HEK293 (cell line): Measurements from ENCODE around the gene KIFBP.

Experiments used
- BCL11A ChIP-seq: fragments of 450-650 bp; formaldehyde crosslinking; IDR thresholded peaks from 2 replicates; pipeline ENCODE4 v1.5.1; 2016; ENCODE audit warnings: low read depth, missing biosample characterization, missing genetic modification characterization
- REST ChIP-seq: fragments of 450-650 bp; formaldehyde crosslinking; IDR thresholded peaks from 2 replicates; pipeline ENCODE4 v1.5.1; 2016; ENCODE audit warnings: missing biosample characterization, missing genetic modification characterization
- YY1 ChIP-seq: fragments of 450-650 bp; formaldehyde crosslinking; IDR thresholded peaks from 2 replicates; pipeline ENCODE4 v1.5.1; 2018; ENCODE audit warnings: missing biosample characterization, missing genetic modification characterization
- ZEB2 ChIP-seq: fragments of 450-650 bp; formaldehyde crosslinking; IDR thresholded peaks from 2 replicates; pipeline ENCODE4 v1.5.1; 2016; ENCODE audit warnings: missing biosample characterization, missing genetic modification characterization
- ZFP41 ChIP-seq: fragments of 450-650 bp; formaldehyde crosslinking; IDR thresholded peaks from 2 replicates; pipeline ENCODE4 v1.5.1; 2016; ENCODE audit warnings: missing biosample characterization, missing genetic modification characterization, borderline replicate concordance
- ZNF239 ChIP-seq: fragments of 450-650 bp; formaldehyde crosslinking; IDR thresholded peaks from 2 replicates; pipeline ENCODE4 v1.5.1; 2016; ENCODE audit warnings: missing biosample characterization, missing genetic modification characterization
- ZNF280C ChIP-seq: fragments of 450-650 bp; formaldehyde crosslinking; IDR thresholded peaks from 2 replicates; pipeline ENCODE4 v1.5.1; 2016; ENCODE audit warnings: missing biosample characterization, missing genetic modification characterization
- ZNF843 ChIP-seq: fragments of 450-650 bp; formaldehyde crosslinking; IDR thresholded peaks from 2 replicates; pipeline ENCODE4 v1.5.1; 2016; ENCODE audit warnings: missing biosample characterization, missing genetic modification characterization
- TF ChIP-seq, protein P1 (sequence below): fragments of 450-650 bp; formaldehyde crosslinking; IDR thresholded peaks from 2 replicates; pipeline ENCODE4 v1.5.1; 2016; ENCODE audit warnings: missing biosample characterization, missing genetic modification characterization
- TF ChIP-seq, protein P2 (sequence below): fragments of 450-650 bp; formaldehyde crosslinking; IDR thresholded peaks from 2 replicates; pipeline ENCODE4 v1.5.1; 2016; ENCODE audit warnings: missing biosample characterization, missing genetic modification characterization
- TF ChIP-seq, protein P3 (sequence below): fragments of 450-650 bp; formaldehyde crosslinking; IDR thresholded peaks from 2 replicates; pipeline ENCODE4 v1.5.1; 2016; ENCODE audit warnings: missing biosample characterization, missing genetic modification characterization

GRCh38 chr10:69057951-69058297 is 69.3 kb downstream of the KIFBP start:
- TF ChIP-seq, protein P1, sequence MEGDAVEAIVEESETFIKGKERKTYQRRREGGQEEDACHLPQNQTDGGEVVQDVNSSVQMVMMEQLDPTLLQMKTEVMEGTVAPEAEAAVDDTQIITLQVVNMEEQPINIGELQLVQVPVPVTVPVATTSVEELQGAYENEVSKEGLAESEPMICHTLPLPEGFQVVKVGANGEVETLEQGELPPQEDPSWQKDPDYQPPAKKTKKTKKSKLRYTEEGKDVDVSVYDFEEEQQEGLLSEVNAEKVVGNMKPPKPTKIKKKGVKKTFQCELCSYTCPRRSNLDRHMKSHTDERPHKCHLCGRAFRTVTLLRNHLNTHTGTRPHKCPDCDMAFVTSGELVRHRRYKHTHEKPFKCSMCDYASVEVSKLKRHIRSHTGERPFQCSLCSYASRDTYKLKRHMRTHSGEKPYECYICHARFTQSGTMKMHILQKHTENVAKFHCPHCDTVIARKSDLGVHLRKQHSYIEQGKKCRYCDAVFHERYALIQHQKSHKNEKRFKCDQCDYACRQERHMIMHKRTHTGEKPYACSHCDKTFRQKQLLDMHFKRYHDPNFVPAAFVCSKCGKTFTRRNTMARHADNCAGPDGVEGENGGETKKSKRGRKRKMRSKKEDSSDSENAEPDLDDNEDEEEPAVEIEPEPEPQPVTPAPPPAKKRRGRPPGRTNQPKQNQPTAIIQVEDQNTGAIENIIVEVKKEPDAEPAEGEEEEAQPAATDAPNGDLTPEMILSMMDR (tag by site-specific recombination), result no peak
- TF ChIP-seq ZNF280C (tag by site-specific recombination) (no peak), REST (tag by site-specific recombination) (no peak), BCL11A (no peak), ZNF843 (tag by site-specific recombination) (no peak), ZFP41 (no peak), ZEB2 (no peak), YY1 (tag by site-specific recombination) (no peak), ZNF239 (tag by site-specific recombination) (no peak)
- TF ChIP-seq, protein P2, sequence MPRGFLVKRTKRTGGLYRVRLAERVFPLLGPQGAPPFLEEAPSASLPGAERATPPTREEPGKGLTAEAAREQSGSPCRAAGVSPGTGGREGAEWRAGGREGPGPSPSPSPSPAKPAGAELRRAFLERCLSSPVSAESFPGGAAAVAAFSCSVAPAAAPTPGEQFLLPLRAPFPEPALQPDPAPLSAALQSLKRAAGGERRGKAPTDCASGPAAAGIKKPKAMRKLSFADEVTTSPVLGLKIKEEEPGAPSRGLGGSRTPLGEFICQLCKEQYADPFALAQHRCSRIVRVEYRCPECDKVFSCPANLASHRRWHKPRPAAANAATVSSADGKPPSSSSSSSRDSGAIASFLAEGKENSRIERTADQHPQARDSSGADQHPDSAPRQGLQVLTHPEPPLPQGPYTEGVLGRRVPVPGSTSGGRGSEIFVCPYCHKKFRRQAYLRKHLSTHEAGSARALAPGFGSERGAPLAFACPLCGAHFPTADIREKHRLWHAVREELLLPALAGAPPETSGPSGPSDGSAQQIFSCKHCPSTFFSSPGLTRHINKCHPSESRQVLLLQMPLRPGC (tag by site-specific recombination), result no peak
- TF ChIP-seq, protein P3, sequence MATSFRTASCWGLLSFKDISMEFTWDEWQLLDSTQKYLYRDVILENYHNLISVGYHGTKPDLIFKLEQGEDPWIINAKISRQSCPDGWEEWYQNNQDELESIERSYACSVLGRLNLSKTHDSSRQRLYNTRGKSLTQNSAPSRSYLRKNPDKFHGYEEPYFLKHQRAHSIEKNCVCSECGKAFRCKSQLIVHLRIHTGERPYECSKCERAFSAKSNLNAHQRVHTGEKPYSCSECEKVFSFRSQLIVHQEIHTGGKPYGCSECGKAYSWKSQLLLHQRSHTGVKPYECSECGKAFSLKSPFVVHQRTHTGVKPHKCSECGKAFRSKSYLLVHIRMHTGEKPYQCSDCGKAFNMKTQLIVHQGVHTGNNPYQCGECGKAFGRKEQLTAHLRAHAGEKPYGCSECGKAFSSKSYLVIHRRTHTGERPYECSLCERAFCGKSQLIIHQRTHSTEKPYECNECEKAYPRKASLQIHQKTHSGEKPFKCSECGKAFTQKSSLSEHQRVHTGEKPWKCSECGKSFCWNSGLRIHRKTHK (tag by site-specific recombination), result no peak
